HEK293T (cell line): ENCODE data around the gene FOXP3.

Experiments
- L3MBTL2 ChIP-seq: fragments of 450-650 bp; conservative IDR thresholded peaks from 2 replicates; pipeline ENCODE4 v1.6.1; 2016; ENCODE audit warnings: mild to moderate bottlenecking
- NFRKB ChIP-seq: fragments of 450-650 bp; IDR thresholded peaks from 2 replicates; pipeline ENCODE4 v1.6.1; 2016; ENCODE audit warnings: mild to moderate bottlenecking, moderate library complexity

GRCh38 chrX:49260221-49260985, 4.1 kb downstream of the FOXP3 start:
- TF ChIP-seq L3MBTL2, result no peak
- no peak for TF ChIP-seq NFRKB
